Suprapubic skin (tissue), 4 donors: ENCODE results near the gene IWS1. TPM values are rescaled to one million over a fixed set of nuclear protein-coding genes. Genes with fewer than 3 reads are reported as not detected.

ENCODE experiments used
- DNase-seq, 2 donors: peaks; one replicate each; pipeline ENCODE4 v3.0.0-alpha.2; 2019; ENCODE audit warnings: low spot score in 2 of 2
- H3K27ac ChIP-seq: fragments of 200-600 bp; sonication (generic); one replicate; pipeline ENCODE4 v1.5.1; 2019
- H3K27me3 ChIP-seq: fragments of 200-600 bp; sonication (generic); one replicate; pipeline ENCODE4 v1.5.1; 2019
- H3K36me3 ChIP-seq: fragments of 200-600 bp; sonication (generic); one replicate; pipeline ENCODE4 v1.5.1; 2019
- H3K4me1 ChIP-seq: fragments of 200-600 bp; sonication (generic); one replicate; pipeline ENCODE4 v1.5.1; 2019
- H3K4me3 ChIP-seq: fragments of 200-600 bp; sonication (generic); one replicate; pipeline ENCODE4 v1.5.1; 2019; ENCODE audit warnings: mild to moderate bottlenecking
- H3K9me3 ChIP-seq: fragments of 200-600 bp; sonication (generic); one replicate; pipeline ENCODE4 v1.5.1; 2019
- EP300 ChIP-seq: sonication (generic); formaldehyde crosslinking; IDR thresholded peaks from one replicate; pipeline ENCODE4 v1.6.1; 2017; ENCODE audit warnings: antibody characterized with exemption
- POLR2A ChIP-seq, 2 donors: fragments of 450-650 bp; IDR thresholded peaks; one replicate each; pipeline ENCODE4 v1.6.1; 2017; ENCODE audit warnings: antibody characterized with exemption in 2 of 2, mild to moderate bottlenecking in 2 of 2, moderate library complexity in 2 of 2
- POLR2AphosphoS5 ChIP-seq, 3 donors: sonication (generic); formaldehyde crosslinking; IDR thresholded peaks; one replicate each; pipeline ENCODE4 v1.6.1; 2017; ENCODE audit warnings: antibody characterized with exemption in 3 of 3
- WGBS: methylation state at CpG from one replicate; pipeline ENCODE4 v1.1.5; 2018; 5-methylcytosine and 5-hydroxymethylcytosine counted together
- total RNA-seq, 4 donors: library from RNA; depleted of rRNA; stranded (reverse); fragments of >200 nt; gene quantifications; one replicate each; pipeline ENCODE4 v1.1.0, GENCODE V29; 2016
- TF ChIP-seq, protein P1 (sequence below), 2 donors: fragments of 200-600 bp in 1 of 2; fragments of 450-650 bp in 1 of 2; sonication (generic) in 1 of 2; IDR thresholded peaks; one replicate each; pipeline ENCODE4 v1.5.1; 2016 to 2019; ENCODE audit warnings: antibody characterized with exemption in 2 of 2, mild to moderate bottlenecking in 1 of 2, moderate library complexity in 1 of 2

The IWS1 gene
- total RNA-seq, 4 donors from 2014 or later, result 23.2 to 51.4 (median 29.9) TPM

DNA sequence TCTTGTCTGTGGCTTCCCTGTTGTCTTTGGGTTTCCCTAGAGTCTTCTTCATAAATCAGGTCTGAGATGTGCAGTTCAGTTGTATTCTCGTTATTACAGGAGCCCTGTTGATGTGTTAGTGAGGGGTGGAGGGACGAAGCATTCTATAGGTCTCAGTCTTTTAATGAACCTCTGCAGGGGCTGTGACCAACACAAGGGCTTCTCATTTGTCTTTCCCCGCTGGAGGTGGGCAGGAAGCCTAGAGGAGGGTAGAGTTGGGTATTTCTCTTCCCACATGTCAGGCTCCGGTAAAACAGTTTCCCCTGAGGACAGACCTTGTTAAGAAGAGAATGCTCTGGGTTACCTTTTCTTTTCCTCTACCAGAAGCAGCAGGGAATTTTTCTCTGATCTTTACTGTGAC is 76.9 kb downstream of the IWS1 start:
- Histone ChIP-seq H3K4me3 (no peak overlapping the region), H3K9me3 (no peaks in the 10 kb centered on the region), H3K4me1 (no peaks in the 10 kb centered on the region), H3K27ac (no peak overlapping the region), H3K27me3 (no peaks in the 10 kb centered on the region), H3K36me3 (no peaks in the 10 kb centered on the region)
- TF ChIP-seq, protein P1, sequence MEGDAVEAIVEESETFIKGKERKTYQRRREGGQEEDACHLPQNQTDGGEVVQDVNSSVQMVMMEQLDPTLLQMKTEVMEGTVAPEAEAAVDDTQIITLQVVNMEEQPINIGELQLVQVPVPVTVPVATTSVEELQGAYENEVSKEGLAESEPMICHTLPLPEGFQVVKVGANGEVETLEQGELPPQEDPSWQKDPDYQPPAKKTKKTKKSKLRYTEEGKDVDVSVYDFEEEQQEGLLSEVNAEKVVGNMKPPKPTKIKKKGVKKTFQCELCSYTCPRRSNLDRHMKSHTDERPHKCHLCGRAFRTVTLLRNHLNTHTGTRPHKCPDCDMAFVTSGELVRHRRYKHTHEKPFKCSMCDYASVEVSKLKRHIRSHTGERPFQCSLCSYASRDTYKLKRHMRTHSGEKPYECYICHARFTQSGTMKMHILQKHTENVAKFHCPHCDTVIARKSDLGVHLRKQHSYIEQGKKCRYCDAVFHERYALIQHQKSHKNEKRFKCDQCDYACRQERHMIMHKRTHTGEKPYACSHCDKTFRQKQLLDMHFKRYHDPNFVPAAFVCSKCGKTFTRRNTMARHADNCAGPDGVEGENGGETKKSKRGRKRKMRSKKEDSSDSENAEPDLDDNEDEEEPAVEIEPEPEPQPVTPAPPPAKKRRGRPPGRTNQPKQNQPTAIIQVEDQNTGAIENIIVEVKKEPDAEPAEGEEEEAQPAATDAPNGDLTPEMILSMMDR (IDR thresholded peaks at IDR 0.05), result no peak
- no peak for TF ChIP-seq POLR2A (IDR thresholded peaks at IDR 0.05)
- 80% methylated on average over 4 of the region's 4 CpGs for WGBS
- no peak for DNase-seq

GRCh38 chr2:127448526-127448925 is 77.8 kb downstream of the IWS1 start:
- H3K36me3 ChIP-seq, result no peaks in the 10 kb centered on the region
- TF ChIP-seq POLR2AphosphoS5 (IDR thresholded peaks at IDR 0.05), result no peak
- TF ChIP-seq, protein P1 (IDR thresholded peaks at IDR 0.05), result no peak
- no peak for TF ChIP-seq EP300
- no peak for TF ChIP-seq POLR2A (IDR thresholded peaks at IDR 0.05)
- DNase-seq, result no peak
- no peak overlapping the region for H3K4me3 ChIP-seq
- H3K4me1 ChIP-seq, result no peaks in the 10 kb centered on the region
- H3K27me3 ChIP-seq, result no peaks in the 10 kb centered on the region
- WGBS, result 86% methylated on average over 2 of the region's 2 CpGs
- H3K27ac ChIP-seq, result no peak overlapping the region
- H3K9me3 ChIP-seq, result no peaks in the 10 kb centered on the region

GRCh38 chr2:127439343-127439742 is 86.9 kb downstream of the IWS1 start:
- H3K36me3 ChIP-seq, result no peaks in the 10 kb centered on the region
- TF ChIP-seq POLR2AphosphoS5 (IDR thresholded peaks at IDR 0.05), result no peak
- no peak for TF ChIP-seq EP300
- TF ChIP-seq, protein P1 (IDR thresholded peaks at IDR 0.05), result no peak
- no peak for TF ChIP-seq POLR2A (IDR thresholded peaks at IDR 0.05)
- H3K27me3 ChIP-seq, result no peaks in the 10 kb centered on the region
- H3K27ac ChIP-seq, result no peak overlapping the region
- H3K4me3 ChIP-seq, result no peak overlapping the region
- no peaks in the 10 kb centered on the region for H3K4me1 ChIP-seq
- no peaks in the 10 kb centered on the region for H3K9me3 ChIP-seq
- 73% methylated on average over 4 of the region's 5 CpGs for WGBS
- DNase-seq, result no peak

DNA sequence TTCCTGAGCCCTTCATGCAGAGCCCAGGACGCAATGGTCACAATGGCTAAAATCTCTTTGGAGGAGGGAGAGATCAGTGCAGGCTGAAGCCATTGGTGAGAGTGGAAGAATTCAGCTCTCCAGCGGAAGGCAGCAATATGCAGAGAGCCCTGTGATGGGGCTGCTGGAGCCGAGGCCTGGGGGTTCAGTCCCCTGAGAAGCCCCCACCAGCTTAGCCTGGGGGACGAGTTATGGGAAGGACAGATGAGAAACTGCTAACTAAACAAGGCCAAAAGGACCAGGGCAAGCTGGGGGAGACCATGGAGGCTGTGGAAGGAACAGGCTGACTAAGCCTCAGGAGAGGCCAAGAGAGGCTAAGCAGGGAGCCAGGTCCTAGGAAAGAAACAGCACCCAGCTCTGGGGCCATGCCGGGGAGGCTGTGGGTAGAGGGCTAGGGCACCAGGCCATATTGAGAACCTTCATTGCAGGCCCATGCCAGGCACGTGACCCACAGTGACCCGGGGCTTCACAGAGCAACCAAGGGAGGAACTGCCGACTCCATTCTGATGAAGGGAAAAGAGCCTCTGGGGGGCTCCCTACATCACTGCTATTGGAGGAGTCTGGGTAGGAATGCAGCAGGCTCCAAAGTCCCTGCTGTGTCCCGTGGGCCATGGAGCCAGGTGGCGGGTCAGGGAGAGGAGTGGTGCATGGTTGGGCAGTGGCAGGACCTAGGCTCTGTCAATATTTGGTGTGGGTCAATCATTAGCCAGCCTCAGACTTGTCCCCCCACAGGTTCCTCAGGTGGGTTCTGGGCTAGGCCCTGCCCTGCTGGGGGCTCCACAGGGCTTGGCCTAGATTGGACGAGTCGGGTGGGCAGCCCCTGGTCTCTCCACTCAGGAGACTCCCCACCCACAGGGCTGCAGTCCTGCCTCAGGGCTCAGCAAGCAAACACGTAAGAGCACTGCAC is 88.2 kb downstream of the IWS1 start:
- WGBS, result 77% methylated on average over 10 of the region's 13 CpGs
- no peak for DNase-seq
- H3K36me3 ChIP-seq, result no peaks in the 10 kb centered on the region

DNA sequence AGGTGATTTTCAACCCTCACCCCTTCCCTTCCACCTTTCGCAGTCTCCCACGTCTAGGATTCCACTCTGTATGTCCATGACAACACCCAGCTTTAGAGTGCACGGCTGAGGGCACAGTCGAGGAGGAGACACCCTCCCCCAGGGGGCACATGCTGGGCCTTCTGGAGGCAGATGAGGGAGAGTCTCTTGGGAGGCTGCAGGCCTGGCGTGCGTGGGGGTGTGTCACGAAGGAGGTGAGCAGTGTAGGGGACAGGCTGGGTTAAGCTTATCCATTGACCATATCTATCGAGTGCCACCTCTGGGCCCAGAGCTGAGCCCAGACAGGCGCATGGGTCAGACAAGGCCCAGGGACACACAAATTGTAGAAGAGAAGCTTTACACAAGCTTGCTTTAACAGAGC is 89.2 kb downstream of the IWS1 start:
- 84% methylated on average over 9 of the region's 9 CpGs for WGBS

More for the DNA sequence above, 88.2 kb downstream of the IWS1 start:
- Histone ChIP-seq H3K9me3 (no peaks in the 10 kb centered on the region), H3K27ac (no peak overlapping the region), H3K27me3 (no peaks in the 10 kb centered on the region), H3K4me3 (no peak overlapping the region), H3K4me1 (no peaks in the 10 kb centered on the region)
- TF ChIP-seq POLR2AphosphoS5 (IDR thresholded peaks at IDR 0.05), result no peak
- TF ChIP-seq, protein P1 (IDR thresholded peaks at IDR 0.05), result no peak
- no peak for TF ChIP-seq EP300
- TF ChIP-seq POLR2A (IDR thresholded peaks at IDR 0.05), result no peak

More for the DNA sequence above, 89.2 kb downstream of the IWS1 start:
- H3K27me3 ChIP-seq, result no peaks in the 10 kb centered on the region
- no peaks in the 10 kb centered on the region for H3K9me3 ChIP-seq
- TF ChIP-seq EP300, result no peak
- TF ChIP-seq, protein P1 (IDR thresholded peaks at IDR 0.05), result no peak
- TF ChIP-seq POLR2A (IDR thresholded peaks at IDR 0.05), result no peak
- no peak for TF ChIP-seq POLR2AphosphoS5 (IDR thresholded peaks at IDR 0.05)
- no peak overlapping the region for H3K27ac ChIP-seq
- H3K4me3 ChIP-seq, result no peak overlapping the region
- DNase-seq, result no peak
- H3K4me1 ChIP-seq, result no peaks in the 10 kb centered on the region
- no peaks in the 10 kb centered on the region for H3K36me3 ChIP-seq
